ENCODE measurements around the gene JUNB. TPM values are rescaled to one million over a fixed set of nuclear protein-coding genes. Genes with fewer than 3 reads are reported as not detected.
"Not testable (repeated sequence)": the region's sequence is repeated elsewhere in the genome, so short reads cannot be mapped to it uniquely, and the experiment has no call there.

Gene JUNB
- total and polyA plus RNA-seq, 2 donors: 121 to 139 TPM

DNA sequence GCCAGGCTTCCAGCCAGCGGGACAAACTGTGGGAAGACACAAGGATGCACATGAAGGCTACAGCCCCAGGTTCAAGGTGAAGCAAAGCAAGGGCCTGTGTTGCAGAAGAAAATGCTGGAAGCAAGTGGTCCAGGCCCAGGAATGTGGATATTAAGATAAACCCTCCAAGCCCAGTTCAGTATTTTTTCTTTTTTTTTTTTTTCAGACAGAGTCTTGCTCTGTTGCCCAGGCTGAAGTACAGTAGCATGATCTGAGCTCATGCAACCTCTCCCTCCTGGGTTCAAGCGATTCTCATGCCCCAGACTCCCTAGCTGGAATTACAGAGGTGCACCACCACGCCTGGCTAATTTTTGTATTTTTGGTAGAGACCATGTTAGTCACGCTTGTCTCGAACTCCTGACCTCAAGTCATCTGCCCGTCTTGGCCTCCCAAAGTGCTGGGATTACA, 5.9 kb downstream of the JUNB start:
- Histone ChIP-seq H3K9me3 (ENCODE audit: control insufficient read depth in 2 of 2, insufficient read depth in 1 of 2, low read length in 1 of 2) (peaks cover 0 to 3% of the 10 kb centered on the region in 2 donors), H3K27me3 (ENCODE audit: control insufficient read depth in 2 of 2, insufficient read depth in 1 of 2, low read length in 1 of 2) (peaks cover 0 to 25% of the 10 kb centered on the region in 2 donors), H3K4me3 (ENCODE audit: low read length in 2 of 2) (no peak overlapping the region), H3K36me3 (ENCODE audit: control insufficient read depth in 2 of 2, insufficient read depth in 2 of 2, low read length in 1 of 2) (peaks cover 13 to 19% of the 10 kb centered on the region in 2 donors), H3K27ac (ENCODE audit: low read depth in 1 of 2, low read length in 1 of 2) (no peak overlapping the region), H3K4me1 (ENCODE audit: control insufficient read depth in 2 of 2, insufficient read depth in 2 of 2, low read length in 2 of 2) (peaks cover 8 to 40% of the 10 kb centered on the region in 2 donors)
- 98% methylated on average over 6 of the region's 6 CpGs for WGBS
- DNase-seq (ENCODE audit: low read depth in 6 of 9, low spot score in 9 of 9): no peak

DNA sequence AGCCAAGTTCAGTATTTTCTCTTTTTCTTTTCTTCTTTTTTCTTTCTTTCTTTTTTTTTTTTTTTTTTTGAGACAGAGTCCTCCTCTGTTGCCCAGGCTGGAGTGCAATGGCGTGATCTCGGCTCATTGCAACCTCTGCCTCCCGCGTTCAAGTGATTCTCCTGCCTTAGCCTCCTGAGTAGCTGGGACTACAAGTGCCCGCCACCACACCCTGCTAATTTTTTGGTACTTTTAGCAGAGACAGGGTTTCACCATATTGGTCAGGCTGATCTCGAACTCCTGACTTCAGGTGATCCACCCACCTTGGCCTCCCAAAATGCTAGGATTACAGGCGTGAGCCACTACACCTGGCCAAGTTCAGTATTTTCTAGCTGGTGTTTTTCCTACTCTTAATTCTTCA, 6.3 kb downstream of the JUNB start:
- WGBS: 97% methylated on average over 7 of the region's 7 CpGs
- H3K9me3 ChIP-seq (ENCODE audit: control insufficient read depth in 2 of 2, insufficient read depth in 1 of 2, low read length in 1 of 2); DNase-seq (ENCODE audit: low read depth in 6 of 9, low spot score in 9 of 9); H3K4me3 ChIP-seq (ENCODE audit: low read length in 2 of 2); H3K27ac ChIP-seq (ENCODE audit: low read depth in 1 of 2, low read length in 1 of 2): not testable (repeated sequence)
- Histone ChIP-seq H3K27me3 (ENCODE audit: control insufficient read depth in 2 of 2, insufficient read depth in 1 of 2, low read length in 1 of 2) (peaks cover 0 to 29% of the 10 kb centered on the region in 2 donors), H3K4me1 (ENCODE audit: control insufficient read depth in 2 of 2, insufficient read depth in 2 of 2, low read length in 2 of 2) (peaks cover 11 to 44% of the 10 kb centered on the region in 2 donors), H3K36me3 (ENCODE audit: control insufficient read depth in 2 of 2, insufficient read depth in 2 of 2, low read length in 1 of 2) (peaks cover 13 to 19% of the 10 kb centered on the region in 2 donors)

DNA sequence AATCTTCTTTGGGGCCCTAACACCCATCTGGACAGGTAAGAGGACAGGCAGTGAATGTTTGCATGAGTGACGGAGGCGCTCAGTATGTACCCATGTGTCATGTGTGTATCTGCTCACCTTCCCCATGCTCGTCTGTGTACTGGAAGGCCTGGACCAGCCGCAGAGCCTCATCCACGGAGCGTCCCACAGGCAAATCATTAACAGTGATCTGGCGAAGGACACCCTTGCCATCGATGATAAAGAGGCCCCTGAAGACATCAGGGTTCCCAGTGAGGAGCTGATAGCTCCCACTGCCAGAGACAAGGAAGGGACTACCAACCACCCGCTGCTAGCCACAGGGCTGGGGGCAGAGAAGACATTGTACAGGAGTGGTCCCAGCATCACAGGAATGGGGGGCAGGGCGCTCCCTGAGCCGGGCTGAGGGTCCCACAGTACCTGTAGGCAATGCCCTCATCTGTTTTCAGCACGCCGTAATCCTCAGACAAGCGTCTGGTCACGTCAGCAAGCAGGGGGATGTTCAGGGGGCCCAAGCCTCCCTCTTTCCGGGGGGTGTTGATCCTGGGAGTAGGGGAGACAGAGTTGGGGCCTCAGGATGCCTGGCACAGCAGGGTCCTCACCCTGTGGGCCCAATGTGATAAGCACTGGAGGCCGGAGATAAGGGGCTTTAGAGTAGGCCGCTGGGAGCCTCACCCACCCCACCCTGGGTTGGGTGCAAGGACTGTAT, 8.6 kb downstream of the JUNB start:
- Histone ChIP-seq H3K36me3 (ENCODE audit: control insufficient read depth in 2 of 2, insufficient read depth in 2 of 2, low read length in 1 of 2) (peaks cover 13 to 19% of the 10 kb centered on the region in 2 donors), H3K4me3 (ENCODE audit: low read length in 2 of 2) (no peak overlapping the region), H3K4me1 (ENCODE audit: control insufficient read depth in 2 of 2, insufficient read depth in 2 of 2, low read length in 2 of 2) (peaks cover 11 to 35% of the 10 kb centered on the region in 2 donors), H3K9me3 (ENCODE audit: control insufficient read depth in 2 of 2, insufficient read depth in 1 of 2, low read length in 1 of 2) (peaks cover 0 to 3% of the 10 kb centered on the region in 2 donors), H3K27me3 (ENCODE audit: control insufficient read depth in 2 of 2, insufficient read depth in 1 of 2, low read length in 1 of 2) (peaks cover 0 to 37% of the 10 kb centered on the region in 2 donors), H3K27ac (ENCODE audit: low read depth in 1 of 2, low read length in 1 of 2) (peak overlapping the region in 1 of 2 donors; percentile 5)
- no peak for DNase-seq (ENCODE audit: low read depth in 6 of 9, low spot score in 9 of 9)
- 99% methylated on average over 18 of the region's 18 CpGs for WGBS

DNA sequence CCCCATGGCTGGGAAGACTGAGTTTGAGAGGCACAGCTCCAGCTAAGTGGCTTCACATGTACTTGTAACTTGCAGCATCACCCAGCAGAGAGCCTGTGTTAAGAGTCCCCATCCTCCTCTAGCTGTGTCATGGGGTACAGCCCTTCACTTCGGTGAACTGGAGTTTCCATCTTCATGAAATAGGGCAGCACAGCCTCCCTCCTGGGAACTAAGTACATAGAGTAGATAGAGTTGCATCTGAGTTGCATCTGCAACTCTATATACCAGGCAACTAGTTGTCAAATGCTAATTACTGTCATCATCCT, 9.1 kb downstream of the JUNB start:
- 98% methylated on average over 1 of the region's 1 CpG for WGBS
- peaks cover 0 to 3% of the 10 kb centered on the region in 2 donors for H3K9me3 ChIP-seq (ENCODE audit: control insufficient read depth in 2 of 2, insufficient read depth in 1 of 2, low read length in 1 of 2)
- DNase-seq (ENCODE audit: low read depth in 6 of 9, low spot score in 9 of 9): no peak
- peaks cover 0 to 37% of the 10 kb centered on the region in 2 donors for H3K27me3 ChIP-seq (ENCODE audit: control insufficient read depth in 2 of 2, insufficient read depth in 1 of 2, low read length in 1 of 2)
- H3K36me3 ChIP-seq (ENCODE audit: control insufficient read depth in 2 of 2, insufficient read depth in 2 of 2, low read length in 1 of 2): peaks cover 13 to 19% of the 10 kb centered on the region in 2 donors
- peaks cover 11 to 35% of the 10 kb centered on the region in 2 donors for H3K4me1 ChIP-seq (ENCODE audit: control insufficient read depth in 2 of 2, insufficient read depth in 2 of 2, low read length in 2 of 2)
- H3K4me3 ChIP-seq (ENCODE audit: low read length in 2 of 2): peak overlapping the region; percentile 69 to 91
- H3K27ac ChIP-seq (ENCODE audit: low read depth in 1 of 2, low read length in 1 of 2): no peak overlapping the region

DNA sequence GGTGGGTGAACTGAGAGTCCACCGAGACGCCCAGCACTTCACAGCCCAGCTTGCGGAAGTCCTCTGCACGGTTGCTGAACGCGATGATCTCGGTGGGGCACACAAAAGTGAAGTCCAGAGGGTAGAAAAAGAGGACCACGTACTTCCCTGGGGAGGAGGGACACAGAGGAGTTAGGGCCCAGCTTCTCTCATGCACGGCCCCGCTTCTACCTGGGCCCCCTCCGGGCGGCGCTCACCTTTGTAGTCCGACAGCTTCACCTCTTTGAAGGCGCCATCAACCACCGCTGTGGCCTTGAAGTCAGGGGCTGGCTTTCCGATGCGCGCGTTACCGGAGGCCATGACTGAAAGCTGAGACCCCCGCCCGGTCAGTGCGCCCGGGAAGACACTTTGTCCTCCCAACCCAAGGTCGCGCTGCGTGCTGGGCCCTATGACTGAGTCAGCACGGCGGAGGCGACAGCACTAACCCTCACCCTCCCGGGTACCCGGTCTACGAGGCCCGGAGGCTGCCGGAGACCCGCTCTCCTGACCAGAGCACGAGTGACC, 9.7 kb downstream of the JUNB start:
- DNase-seq (ENCODE audit: low read depth in 6 of 9, low spot score in 9 of 9): peak in 1 of 9 donors; percentile 33
- WGBS: 25% methylated on average over 38 of the region's 38 CpGs
- peak overlapping the region in 1 of 2 donors; percentile 37 for H3K27ac ChIP-seq (ENCODE audit: low read depth in 1 of 2, low read length in 1 of 2)

DNA sequence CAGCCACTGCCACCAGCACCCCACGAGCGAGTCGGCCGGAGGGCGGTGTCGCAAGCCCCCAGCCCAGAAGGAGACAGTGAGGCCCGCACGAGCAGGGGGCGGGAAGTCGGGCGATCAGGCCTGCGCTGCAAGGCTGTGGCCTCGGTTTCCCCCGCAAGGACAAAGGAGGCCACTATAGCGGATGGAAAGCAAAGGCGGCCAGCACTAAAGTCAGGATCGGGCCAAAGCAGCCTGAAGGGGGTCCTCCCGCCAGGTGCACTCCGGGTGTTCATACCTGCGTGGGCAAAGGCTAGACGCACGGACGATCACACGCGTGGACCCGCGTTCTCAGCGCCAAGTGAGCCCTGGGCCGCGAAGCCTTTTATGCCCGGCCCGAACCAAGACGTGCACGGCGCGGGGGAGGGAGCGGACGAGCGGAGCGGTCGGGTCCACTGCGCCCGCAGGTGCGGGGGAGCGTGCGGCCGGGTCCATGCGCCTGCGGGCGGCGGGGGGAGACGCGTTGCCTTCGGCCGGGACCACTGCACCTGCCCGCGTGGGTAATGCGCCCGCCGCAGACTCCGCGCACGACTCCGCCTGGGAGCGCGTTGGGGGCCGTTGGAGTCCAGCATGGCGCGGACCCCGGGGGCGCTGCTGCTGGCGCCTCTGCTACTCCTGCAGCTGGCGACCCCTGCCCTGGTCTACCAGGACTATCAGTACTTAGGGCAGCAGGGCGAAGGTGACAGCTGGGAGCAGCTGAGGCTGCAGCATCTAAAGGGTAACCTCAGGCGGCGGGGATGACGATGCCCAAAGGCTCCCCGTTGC, 10.4 kb downstream of the JUNB start, which contains the start of the genes PRDX2 and THSD8:
PRDX2 (minus strand) TSS at position 335 of the 801 bp plus-strand sequence. CDS start 539 bp downstream, outside the sequence.
THSD8 (plus strand) TSS at position 604 of the 801 bp plus-strand sequence; CDS start at position 607, 3 bp downstream.
- H3K9me3 ChIP-seq (ENCODE audit: control insufficient read depth in 2 of 2, insufficient read depth in 1 of 2, low read length in 1 of 2): peaks cover 0 to 3% of the 10 kb centered on the region in 2 donors
- peaks cover 13 to 19% of the 10 kb centered on the region in 2 donors for H3K36me3 ChIP-seq (ENCODE audit: control insufficient read depth in 2 of 2, insufficient read depth in 2 of 2, low read length in 1 of 2)
- peak within 1 kb of the TSS; percentile 69 to 91 for H3K4me3 ChIP-seq (ENCODE audit: low read length in 2 of 2)
- peak in 4 of 9 donors; percentile 61 to 83 (median 76) for DNase-seq (ENCODE audit: low read depth in 6 of 9, low spot score in 9 of 9)
- H3K27ac ChIP-seq (ENCODE audit: low read depth in 1 of 2, low read length in 1 of 2): peak within 1 kb of the TSS in 1 of 2 donors; percentile 46
- peaks cover 12 to 34% of the 10 kb centered on the region in 2 donors for H3K4me1 ChIP-seq (ENCODE audit: control insufficient read depth in 2 of 2, insufficient read depth in 2 of 2, low read length in 2 of 2)
- under 1% methylated on average over 78 of the region's 78 CpGs for WGBS
- H3K27me3 ChIP-seq (ENCODE audit: control insufficient read depth in 2 of 2, insufficient read depth in 1 of 2, low read length in 1 of 2): peaks cover 0 to 37% of the 10 kb centered on the region in 2 donors

More for the DNA sequence above, 9.7 kb downstream of the JUNB start:
- H3K36me3 ChIP-seq (ENCODE audit: control insufficient read depth in 2 of 2, insufficient read depth in 2 of 2, low read length in 1 of 2): peaks cover 13 to 19% of the 10 kb centered on the region in 2 donors
- H3K4me3 ChIP-seq (ENCODE audit: low read length in 2 of 2): peak overlapping the region; percentile 69 to 91
- peaks cover 11 to 34% of the 10 kb centered on the region in 2 donors for H3K4me1 ChIP-seq (ENCODE audit: control insufficient read depth in 2 of 2, insufficient read depth in 2 of 2, low read length in 2 of 2)
- H3K27me3 ChIP-seq (ENCODE audit: control insufficient read depth in 2 of 2, insufficient read depth in 1 of 2, low read length in 1 of 2): peaks cover 0 to 37% of the 10 kb centered on the region in 2 donors
- H3K9me3 ChIP-seq (ENCODE audit: control insufficient read depth in 2 of 2, insufficient read depth in 1 of 2, low read length in 1 of 2): peaks cover 0 to 3% of the 10 kb centered on the region in 2 donors

DNA sequence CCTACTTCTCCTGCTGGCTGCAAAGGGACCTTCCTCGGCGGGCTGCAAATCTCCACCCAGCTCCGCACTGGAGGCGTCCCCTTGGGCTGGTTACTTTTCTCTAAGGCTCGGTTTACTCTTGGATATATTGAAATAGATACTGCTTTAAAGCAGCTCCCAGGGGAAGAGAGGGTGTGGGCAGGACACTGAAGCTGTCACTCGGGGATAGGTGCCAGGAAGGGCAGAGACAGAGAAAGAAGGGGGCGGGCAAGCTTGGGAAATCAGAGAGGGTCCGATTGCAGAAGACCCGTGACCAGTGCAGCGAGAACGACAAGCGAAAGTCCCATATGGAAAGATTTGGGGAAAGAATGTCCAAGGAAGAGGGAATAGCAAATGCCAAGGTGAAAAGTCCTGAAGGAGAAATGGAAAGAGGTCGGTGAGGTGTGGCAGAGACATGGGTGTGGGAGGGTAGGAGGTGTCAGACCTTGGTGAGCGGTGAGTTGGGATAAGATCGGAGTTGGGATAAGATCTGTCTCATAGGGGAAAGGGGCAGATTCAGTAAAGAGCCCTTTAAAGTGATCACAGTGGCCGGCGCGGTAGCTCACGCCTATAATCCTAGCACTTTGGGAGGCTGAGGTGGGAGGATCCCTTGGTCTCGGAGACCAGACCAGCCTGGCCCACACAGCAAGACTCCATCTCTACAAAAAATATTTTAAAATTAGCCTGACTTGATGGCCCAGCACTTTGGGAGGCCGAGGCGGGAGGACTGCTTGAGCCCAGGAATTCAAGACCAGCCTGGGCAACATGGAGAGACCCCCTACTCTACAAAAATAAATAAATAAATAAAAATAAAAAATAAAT, 11.2 kb downstream of the JUNB start:
- 58% methylated on average over 22 of the region's 22 CpGs for WGBS

DNA sequence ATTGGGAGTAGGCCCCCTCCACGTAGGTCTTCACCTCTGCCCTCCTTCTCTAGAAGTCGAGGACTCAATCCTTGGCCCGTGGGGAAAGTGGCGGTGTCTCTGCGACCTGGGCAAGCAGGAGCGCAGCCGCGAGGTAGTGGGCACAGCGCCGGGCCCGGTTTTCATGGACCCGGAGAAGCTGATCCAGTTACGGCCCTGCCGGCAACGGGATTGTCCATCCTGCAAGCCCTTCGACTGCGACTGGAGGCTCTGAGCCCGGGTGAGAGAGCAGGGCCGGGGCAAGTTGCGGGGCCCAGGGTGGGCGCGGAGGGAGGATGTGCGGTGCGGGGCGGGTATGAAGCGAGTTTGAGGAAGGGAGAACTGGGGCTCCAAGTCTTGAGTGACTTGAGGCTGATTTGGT, 12.8 kb downstream of the JUNB start:
- H3K4me3 ChIP-seq (ENCODE audit: low read length in 2 of 2): no peak overlapping the region
- peaks cover 18 to 42% of the 10 kb centered on the region in 2 donors for H3K4me1 ChIP-seq (ENCODE audit: control insufficient read depth in 2 of 2, insufficient read depth in 2 of 2, low read length in 2 of 2)
- WGBS: 97% methylated on average over 26 of the region's 26 CpGs
- no peak overlapping the region for H3K27ac ChIP-seq (ENCODE audit: low read depth in 1 of 2, low read length in 1 of 2)
- H3K36me3 ChIP-seq (ENCODE audit: control insufficient read depth in 2 of 2, insufficient read depth in 2 of 2, low read length in 1 of 2): peaks cover 19 to 25% of the 10 kb centered on the region in 2 donors
- no peak for DNase-seq (ENCODE audit: low read depth in 6 of 9, low spot score in 9 of 9)
- peaks cover 0 to 37% of the 10 kb centered on the region in 2 donors for H3K27me3 ChIP-seq (ENCODE audit: control insufficient read depth in 2 of 2, insufficient read depth in 1 of 2, low read length in 1 of 2)
- H3K9me3 ChIP-seq (ENCODE audit: control insufficient read depth in 2 of 2, insufficient read depth in 1 of 2, low read length in 1 of 2): peaks cover 0 to 3% of the 10 kb centered on the region in 2 donors

More for the DNA sequence above, 11.2 kb downstream of the JUNB start:
- Histone ChIP-seq H3K27ac (ENCODE audit: low read depth in 1 of 2, low read length in 1 of 2) (no peak overlapping the region), H3K4me1 (ENCODE audit: control insufficient read depth in 2 of 2, insufficient read depth in 2 of 2, low read length in 2 of 2) (peaks cover 18 to 42% of the 10 kb centered on the region in 2 donors), H3K9me3 (ENCODE audit: control insufficient read depth in 2 of 2, insufficient read depth in 1 of 2, low read length in 1 of 2) (peaks cover 0 to 3% of the 10 kb centered on the region in 2 donors), H3K4me3 (ENCODE audit: low read length in 2 of 2) (peak overlapping the region; percentile 69 to 91), H3K36me3 (ENCODE audit: control insufficient read depth in 2 of 2, insufficient read depth in 2 of 2, low read length in 1 of 2) (peaks cover 15 to 16% of the 10 kb centered on the region in 2 donors), H3K27me3 (ENCODE audit: control insufficient read depth in 2 of 2, insufficient read depth in 1 of 2, low read length in 1 of 2) (peaks cover 0 to 37% of the 10 kb centered on the region in 2 donors)
- no peak for DNase-seq (ENCODE audit: low read depth in 6 of 9, low spot score in 9 of 9)
